Cardiac atrium fibroblast (primary cell): ENCODE results near the gene CACTIN. TPM values are rescaled to one million over a fixed set of nuclear protein-coding genes. Genes with fewer than 3 reads are reported as not detected.

Experiments used
- total RNA-seq: library from RNA; depleted of rRNA; stranded (reverse); fragments of >200 nt; gene quantifications from 2 replicates; pipeline ENCODE4 v1.2.3, GENCODE V29; 2015

CACTIN gene
- 19.0 and 26.4 TPM in 2 replicates for total RNA-seq

GRCh38 chr19:3626473-3627350 lies at the start of gene CACTIN:
TSS of gene CACTIN (minus strand) at chr19:3626790. CDS start at chr19:3626762, 28 bp downstream.

DNA sequence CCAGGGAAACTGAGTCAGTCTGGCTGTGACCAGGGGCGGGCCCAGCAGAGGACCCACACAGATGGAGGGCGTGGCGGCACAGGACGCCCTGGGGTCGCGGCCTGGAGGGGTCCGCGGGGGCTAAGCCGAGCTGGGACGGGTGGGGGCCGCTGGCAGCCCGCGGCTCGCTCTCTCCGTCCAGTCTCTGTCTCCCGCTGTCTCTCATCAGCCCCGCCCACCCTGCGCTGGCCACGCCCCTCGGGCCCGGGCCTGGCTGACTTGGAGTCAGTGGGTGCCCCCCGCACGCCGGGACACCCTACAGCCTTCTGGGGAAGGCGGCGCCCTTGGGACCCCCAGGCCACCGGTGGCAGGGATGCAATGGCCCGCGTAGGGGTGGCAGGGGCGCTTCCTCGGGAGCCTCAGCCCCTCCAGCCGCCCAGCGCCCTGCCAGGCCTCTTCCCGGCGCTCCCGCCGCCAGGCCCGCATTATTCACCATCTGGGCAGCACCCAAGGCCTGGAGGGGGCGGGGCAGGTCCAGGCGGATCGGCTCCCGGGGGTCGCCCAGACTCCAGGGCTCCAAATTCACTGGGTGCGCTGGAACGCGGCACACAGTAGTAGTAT lies 19.8 kb downstream of the CACTIN start, which contains the start of gene TBXA2R:
TSS of gene TBXA2R (minus strand) at position 186 of the 600 bp plus-strand sequence. CDS start 6,241 bp downstream, outside the sequence.

GRCh38 chr19:3585301-3586126 lies 41.1 kb downstream of the CACTIN start, which contains the start of gene GIPC3:
TSS of gene GIPC3 (plus strand) at chr19:3585478. CDS start at chr19:3585598, 120 bp downstream.

DNA sequence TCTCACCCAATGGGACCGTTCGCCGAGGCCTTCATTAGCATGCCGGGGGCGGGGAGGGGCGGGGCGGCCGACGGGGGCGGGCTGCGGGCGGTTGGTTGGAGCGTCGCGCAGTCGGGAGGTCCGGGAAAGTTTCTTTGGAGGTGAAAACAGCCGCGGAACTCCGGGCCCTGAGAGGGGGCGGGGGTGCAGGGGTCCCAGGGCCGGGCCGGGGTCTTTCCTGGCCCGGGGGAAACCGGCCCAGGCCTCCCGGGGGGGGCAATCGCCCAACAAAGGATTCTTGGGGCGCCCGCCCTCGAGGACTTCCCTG lies 53.8 kb downstream of the CACTIN start, which contains the start of gene HMG20B:
TSS of gene HMG20B (plus strand) at position 90 of the 307 bp plus-strand sequence. CDS start 366 bp downstream, outside the sequence.

Other genes starting within 250 kb of the CACTIN start
- not detected in 2 replicates for gene SMIM24, start 146.3 kb downstream of the CACTIN start, total RNA-seq
- not detected in 2 replicates for gene SMIM44, start 143.3 kb downstream of the CACTIN start, total RNA-seq
- gene DOHH, start 126.1 kb downstream of the CACTIN start, total RNA-seq, result 12.6 and 16.2 TPM in 2 replicates
- gene FZR1, start 120.5 kb downstream of the CACTIN start, total RNA-seq, result 25.1 and 35.3 TPM in 2 replicates
- not detected in 2 replicates for gene TEKTIP1, start 87.6 kb downstream of the CACTIN start, total RNA-seq
- gene MFSD12, start 69.2 kb downstream of the CACTIN start, total RNA-seq, result 72.6 and 80.2 TPM in 2 replicates
- 75.0 and 88.5 TPM in 2 replicates for gene HMG20B, start 53.8 kb downstream of the CACTIN start, total RNA-seq
- gene GIPC3, start 41.3 kb downstream of the CACTIN start, total RNA-seq, result 0.18 and 0.32 TPM in 2 replicates
- gene TBXA2R, start 19.9 kb downstream of the CACTIN start, total RNA-seq, result 1.3 and 4.2 TPM in 2 replicates
- 32.7 and 38.6 TPM in 2 replicates for gene PIP5K1C, start 73.7 kb upstream of the CACTIN start, total RNA-seq
- not detected in 2 replicates for gene TJP3, start 81.6 kb upstream of the CACTIN start, total RNA-seq
- 17.9 and 25.6 TPM in 2 replicates for gene APBA3, start 134.9 kb upstream of the CACTIN start, total RNA-seq
- gene MRPL54, start 135.9 kb upstream of the CACTIN start, total RNA-seq, result 51.7 and 57.4 TPM in 2 replicates
- not detected in 2 replicates for gene RAX2, start 145.4 kb upstream of the CACTIN start, total RNA-seq
- not detected in 2 replicates for gene MATK, start 159.6 kb upstream of the CACTIN start, total RNA-seq
- gene ZFR2, start 242.2 kb upstream of the CACTIN start, total RNA-seq, result not detected in 2 replicates